GM21786 (cell line): ENCODE measurements around the gene DPH6.

Source experiments
- ATAC-seq: cut with Tn5 transposase; IDR thresholded peaks from one replicate; pipeline ENCODE4 v1.9.1; 2021; ENCODE audit not compliant: unreplicated experiment

Gene DPH6

DNA sequence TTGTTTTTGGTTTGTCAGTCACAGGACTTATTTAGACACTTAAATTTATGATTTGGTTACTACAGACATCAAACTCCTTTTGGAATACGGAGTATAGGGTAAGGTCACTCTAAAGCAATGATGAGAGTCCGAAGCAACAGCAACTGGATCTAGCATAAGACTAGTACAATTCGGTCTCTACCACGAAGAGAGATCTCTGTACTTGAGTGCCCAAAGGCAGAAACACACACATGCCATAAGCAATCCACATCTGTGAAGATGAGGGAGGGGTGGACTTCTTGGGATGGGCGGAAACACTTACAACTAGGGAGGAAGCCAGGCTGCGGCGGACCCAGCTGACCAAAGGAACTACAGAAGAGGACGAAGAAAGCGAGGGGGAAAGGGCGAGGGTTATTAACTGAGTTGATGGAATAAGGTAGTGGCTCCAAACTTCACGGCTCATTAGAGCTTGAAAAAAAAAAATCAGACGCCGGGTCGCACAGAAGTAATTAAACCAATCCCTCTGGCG lies 595 bp downstream of the DPH6 start:
- ATAC-seq = peak; percentile 9

DNA sequence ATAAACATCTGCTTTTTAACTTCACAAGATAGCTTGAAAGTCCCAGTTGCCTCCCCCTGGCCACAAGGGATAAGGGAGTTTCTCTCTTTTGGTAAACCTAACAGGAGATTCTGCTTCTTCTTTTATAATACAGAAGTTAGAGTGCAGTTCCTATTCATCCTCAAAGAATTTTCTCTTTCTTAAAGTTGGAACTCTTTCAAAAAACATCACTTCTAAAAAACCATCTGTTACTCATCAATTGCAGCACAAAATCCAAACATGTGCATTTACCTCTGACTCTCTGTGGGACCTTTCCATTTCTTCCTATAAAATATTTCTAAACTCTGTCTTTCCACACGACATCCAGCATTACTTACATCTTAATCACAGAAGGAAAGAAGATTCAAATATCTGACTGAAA lies 5.1 kb downstream of the DPH6 start:
- no peak for ATAC-seq

DNA sequence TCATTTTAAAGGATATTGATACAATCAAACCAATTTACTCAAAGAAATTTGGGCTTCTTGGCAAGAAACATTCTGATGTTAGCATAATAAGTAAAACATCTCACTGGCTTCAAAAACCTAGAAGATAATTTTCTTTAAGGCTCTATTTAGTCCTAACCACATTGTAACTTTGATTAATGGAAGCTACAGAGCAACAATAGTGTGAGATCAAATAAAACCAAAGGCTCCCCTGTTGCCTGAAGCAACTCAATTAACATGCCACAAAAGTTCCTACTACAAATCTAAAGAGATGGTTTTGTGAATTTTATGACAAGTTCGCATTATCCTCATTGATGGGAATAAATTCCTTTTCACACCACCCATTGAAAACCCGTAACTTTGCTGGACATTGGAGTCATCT lies 5.9 kb downstream of the DPH6 start:
- no peak for ATAC-seq

DNA sequence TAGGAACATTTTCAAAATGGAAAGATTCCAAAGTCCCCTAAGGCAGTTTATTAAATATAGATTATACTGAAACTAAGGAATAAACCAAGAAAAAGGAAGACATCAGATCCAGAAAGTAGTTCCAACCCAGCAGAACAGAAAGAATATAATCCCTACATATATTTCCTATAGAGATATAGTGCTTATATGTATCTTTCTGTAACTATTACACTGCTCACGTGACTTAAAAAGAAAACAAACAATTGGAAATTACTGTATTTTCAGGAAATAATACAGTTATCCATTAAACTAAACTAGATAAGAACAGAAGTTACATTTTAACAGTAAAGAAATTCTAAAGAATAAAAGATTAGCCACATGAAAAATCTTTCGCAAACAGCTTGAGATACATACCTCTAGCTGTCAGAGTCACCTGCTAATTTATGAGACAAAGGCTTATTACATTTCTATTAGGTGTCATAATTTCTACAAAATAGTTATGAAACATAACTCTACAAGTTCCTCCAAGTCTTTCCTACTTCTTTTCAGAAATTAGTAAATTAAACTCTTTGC lies 10.5 kb downstream of the DPH6 start:
- no peak for ATAC-seq

DNA sequence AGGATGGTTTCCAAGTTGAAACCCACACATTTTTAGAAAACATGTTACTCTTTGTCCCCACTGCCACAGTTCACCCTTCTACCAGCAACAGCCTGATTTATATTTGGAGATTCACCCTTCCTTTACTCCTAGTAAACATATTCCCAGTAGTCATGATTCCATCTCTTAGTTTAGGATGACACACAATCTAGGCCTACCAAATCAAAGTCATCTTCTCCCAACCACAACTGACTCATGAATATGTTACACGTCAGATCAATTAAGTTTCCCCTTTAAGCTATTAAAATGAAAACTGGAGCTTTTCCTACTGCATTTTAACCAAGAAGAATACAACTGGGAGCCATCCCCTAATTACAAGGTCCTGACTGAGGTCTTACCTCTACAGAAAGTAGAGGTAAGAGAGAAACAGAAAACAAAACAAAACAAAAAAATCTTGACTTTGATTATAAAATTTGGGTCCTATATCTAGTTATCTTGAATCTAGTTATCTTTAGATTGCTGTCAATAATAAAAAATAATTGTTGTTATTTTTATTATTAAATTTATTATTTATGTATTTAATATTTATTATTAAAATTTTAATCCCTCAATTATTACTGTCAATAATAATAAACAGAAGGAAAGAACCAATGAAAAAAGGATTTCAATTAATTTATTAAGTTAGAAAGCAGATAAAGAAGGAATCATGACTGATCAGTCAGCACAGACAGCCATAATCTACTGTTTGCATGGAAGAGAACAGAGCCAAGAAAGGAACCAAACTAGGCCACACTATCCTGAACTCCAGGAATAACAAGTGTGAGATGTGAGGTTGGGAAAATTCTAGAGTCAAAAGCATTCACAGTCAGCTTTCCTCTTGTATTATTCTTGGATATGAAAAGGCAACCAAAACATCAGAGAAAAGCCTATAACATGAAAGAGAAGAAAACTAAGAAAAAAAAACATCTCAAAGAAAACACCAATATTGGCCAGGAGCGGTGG lies 12.5 kb downstream of the DPH6 start:
- no peak for ATAC-seq

DNA sequence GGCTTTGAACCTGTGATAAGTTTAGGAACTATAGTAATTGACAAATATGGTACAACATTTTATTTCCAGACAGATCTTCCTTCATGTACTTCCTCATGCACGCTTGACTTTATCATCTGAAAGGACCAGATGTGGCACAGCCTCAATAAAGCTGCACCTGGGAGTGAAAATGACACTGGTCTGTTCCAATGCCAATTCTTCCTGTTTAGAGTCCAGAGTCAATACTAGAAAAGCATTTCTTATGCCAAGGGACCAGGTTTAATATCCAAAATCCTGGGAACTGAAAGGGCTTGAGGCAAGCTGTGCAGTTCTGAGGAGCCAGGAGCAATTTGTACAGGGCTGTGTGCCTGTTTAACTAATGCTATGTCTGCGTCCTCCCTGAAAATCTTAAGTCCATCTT lies 15.3 kb downstream of the DPH6 start:
- no peak for ATAC-seq

DNA sequence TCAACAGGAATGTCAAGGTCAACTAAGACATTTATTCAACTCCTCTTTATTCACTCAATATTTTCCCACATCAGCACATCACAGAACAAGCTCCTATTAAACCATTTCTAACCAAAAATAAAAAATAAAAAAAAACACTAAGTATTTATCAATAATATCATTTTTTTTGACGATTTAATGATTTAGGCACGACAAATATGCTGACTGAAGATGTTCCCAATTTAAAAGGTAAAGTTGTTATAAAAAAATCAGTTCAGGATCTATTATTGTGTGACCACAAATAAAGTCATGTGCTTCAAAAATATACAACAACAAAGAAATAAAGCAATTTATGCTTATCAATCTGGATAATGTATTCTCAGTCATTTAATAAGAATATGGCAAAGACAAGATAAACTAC lies 16.2 kb downstream of the DPH6 start:
- no peak for ATAC-seq

DNA sequence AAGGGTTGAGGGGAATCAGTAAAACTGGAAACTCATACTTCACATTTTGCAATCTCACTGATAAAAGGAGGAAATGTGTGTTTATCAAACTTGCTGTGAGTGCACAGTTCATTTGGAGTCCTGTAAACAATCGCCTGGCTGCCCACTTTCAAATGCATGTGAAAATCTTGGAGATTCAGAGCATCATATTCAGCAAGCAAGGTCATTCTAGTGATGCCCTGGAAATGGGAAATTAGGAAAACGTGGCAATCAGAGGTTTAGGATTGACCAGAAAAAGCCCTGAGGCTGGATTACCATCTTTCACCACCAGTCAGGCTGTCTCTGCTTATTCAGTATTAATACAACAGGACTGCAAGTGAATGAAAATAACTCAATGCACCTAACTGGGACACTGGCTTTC lies 23.9 kb downstream of the DPH6 start:
- ATAC-seq = no peak

DNA sequence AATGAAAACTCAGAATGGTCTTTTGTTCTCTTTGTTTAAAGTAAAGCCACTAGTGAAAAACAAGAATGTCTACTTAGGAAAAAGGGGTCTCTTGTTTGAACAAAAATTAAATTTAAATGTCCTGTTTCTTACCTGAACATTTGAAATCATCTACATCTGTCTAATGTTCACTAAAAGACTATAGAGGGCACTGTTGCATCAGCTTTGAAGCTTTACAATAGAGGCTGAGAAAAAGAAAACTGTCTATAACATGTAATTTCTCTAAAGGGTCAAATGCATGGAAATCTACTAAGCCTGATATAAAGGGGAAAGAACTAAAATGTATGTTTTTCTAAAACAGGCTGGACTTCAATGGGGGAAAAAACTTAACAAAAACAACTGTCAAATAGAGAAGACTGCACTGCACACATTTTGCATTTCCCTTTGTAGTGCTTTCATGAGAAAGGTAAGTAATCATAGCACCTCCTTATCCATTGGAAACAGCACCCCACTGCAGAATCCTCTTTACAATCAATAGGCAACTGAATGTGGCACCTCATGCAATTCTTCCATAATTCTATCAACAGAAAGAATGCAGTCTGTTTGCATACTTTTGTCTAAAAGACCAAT lies 26.3 kb downstream of the DPH6 start:
- peak; percentile 76 for ATAC-seq

DNA sequence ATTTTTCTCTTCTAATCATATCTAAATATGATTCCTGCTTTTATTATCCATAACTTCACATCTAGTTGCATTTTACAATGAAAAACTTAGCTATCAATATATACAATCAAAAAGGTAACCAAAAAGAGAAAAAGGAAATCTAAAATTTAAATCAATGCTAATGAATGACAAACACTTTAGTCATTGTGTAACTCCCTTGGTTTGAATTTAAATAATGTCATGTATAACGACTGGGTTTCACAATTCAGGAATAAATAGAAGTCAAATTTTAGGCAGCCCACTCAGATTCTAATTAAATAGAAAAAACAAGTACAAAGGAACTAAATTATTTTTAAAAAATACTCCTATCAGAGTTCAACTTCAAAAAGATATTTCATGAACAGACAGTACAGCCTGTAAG lies 26.9 kb downstream of the DPH6 start:
- no peak for ATAC-seq

DNA sequence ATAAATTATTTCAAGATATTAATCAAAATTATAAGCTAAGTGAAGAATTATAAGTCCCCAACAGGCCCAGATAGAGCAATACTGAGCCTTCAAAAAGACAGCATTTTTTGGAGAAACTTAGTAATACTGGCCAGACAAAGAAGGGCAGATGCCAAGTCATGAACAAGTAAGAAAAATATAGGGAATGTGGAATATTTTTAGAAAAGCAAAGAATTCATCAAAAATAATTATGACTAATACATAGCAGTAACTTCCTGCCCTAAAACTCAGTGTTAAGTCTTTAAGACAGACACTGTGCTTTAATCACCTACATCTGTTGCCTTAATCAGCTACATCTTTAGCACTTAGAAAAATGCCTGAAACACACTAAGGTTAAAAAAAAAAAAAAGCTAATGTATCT lies 31.2 kb downstream of the DPH6 start:
- no peak for ATAC-seq

DNA sequence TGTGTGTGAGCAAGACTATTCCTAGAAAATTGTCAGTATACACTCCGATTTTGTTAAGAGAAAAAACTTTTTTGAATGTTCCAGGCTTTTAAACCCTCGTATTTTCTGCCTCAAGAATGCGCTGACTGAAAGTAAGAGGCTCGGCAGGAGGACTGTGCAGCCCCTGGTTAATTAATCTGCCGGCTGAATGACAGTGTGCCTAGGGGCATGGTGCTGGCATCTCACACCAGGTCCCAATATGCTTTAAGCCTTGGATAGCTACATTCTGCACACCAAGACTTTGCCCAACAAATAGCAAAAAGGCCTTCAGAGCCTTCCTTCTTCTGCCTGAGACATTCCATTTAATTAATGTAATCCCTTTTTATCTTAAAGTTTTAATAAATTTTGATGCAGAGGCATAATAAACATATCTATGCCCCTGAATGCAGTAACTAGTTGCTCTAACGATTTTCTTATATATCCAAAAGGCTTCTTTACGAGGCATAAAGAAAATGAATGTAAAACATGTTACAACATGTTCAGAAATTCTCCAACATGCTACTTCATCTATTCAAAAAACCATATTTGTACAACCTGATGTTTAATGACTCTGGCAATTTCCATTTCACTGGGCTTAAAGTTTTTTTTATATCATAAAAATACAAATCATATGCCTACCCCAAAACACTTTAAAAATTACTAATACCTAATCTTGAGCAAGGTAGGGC lies 37.9 kb downstream of the DPH6 start:
- ATAC-seq = no peak

DNA sequence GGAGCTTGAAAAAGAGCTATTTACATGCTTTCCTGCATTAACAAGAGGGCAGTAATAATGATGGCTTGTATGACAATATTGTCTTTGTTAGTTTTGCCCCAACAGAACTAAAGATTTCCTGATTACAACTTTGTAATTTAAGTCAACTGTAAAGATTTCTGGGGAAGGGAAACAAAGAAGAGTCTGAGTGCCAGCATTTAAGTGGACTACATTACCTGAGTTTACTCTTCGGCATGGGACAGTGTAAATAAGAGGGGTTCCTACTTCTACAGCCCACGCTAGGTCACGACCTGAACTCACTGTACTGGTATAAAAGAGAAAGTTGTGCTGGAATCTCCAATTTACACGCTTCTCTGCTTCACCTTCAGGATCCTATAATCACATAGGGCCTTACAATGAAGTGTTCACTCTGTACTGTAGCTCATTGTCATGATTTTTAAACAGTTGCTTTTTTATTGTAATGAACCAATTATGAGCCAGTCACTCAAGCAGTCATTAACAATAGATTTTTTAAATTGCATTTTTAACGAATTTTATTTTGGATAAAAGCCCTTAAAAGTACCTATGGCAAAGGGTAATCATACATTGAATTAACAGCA lies 39.6 kb downstream of the DPH6 start:
- no peak for ATAC-seq

DNA sequence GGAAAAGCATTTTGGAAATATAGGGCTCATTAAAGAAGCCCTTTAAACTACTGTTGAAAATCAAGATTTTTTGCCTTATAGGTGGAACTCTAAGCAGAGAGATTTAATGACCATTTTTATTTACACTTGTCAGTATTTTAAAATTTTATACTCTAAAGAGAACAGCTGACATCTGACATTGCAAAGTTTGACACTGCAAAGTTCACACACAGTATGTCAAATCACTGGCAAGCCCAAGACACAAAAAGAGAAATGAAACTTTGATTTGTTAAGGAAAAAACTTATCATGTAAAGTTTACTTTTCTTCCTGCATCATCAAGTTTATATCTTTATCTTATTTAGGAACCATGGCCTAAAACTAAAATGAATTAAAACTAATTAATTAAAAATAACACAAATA lies 40.2 kb downstream of the DPH6 start:
- ATAC-seq = no peak

DNA sequence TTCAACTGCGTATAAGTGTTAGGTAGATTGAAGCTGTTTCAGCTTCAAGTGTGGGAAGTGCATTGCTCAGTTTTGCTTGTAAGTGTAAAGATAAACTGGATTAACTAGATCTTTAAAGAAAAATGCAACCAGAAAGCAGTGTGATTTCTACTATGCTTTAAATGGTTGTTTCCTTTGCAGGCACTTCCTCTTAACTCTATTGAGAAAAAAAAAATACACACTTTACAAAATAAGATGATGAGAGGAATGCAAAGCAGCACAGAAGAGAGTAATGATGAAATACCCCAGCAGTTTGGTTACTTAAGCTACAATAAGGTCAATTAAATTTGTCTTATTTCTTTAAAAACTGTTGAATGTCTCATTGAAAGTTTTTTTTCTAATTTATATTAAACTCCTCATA lies 40.8 kb downstream of the DPH6 start:
- ATAC-seq = no peak

DNA sequence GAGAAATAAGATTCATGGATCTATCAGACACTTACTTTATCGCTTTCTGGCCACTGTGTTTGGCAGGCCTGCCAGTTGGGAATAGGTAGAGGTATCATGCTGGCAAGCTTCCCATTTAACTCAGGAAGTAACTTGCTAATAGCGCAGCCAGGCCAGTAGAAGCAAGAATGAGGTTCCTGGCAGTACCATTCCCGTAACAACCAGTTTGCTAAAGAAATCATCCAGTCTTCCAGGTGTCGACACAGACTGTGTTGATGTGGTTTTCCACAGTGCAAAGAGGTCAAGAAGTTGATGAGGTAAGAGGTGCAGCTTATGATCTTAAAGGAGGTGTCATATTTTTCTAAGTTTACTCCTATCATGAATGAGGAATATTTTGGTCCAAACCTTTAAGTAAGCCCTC lies 46.2 kb downstream of the DPH6 start:
- ATAC-seq = no peak

DNA sequence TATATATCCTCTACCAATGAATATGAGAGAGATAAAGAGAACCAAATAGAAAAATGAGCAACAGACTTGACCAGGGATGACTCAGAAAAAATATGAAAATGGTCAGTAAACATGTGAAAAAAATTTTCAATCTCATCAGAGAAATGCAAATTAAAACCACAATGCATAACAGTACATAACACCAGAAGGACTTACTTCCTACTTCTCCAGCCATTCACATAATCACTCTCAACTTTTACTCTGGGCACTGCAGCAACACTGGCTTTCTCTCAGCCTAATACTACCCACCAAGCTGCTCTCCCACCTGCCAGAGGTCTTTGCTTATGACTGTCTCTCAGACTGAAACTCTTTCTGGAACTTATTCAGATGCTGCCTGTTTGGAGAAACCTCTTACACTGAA lies 49.4 kb downstream of the DPH6 start:
- ATAC-seq = peak; percentile 99

DNA sequence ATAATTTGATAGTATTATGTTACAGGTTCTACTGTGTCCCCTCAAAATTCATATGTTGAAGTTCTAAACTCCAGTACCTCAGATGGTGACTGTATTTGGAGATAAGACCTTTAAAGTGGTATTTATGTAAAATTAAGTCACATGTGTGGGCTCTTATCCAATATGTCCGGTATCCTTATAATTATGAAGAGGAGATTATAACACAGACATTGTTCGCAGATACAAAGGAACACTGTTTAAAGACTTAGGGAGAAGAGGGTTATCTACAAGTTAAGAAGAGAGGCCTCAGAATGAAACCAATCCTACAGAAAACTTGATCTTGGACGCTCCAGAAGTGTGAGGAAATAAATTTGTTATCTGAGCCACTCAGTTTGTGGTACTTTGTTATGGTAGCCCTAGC lies 50.9 kb downstream of the DPH6 start:
- no peak for ATAC-seq

DNA sequence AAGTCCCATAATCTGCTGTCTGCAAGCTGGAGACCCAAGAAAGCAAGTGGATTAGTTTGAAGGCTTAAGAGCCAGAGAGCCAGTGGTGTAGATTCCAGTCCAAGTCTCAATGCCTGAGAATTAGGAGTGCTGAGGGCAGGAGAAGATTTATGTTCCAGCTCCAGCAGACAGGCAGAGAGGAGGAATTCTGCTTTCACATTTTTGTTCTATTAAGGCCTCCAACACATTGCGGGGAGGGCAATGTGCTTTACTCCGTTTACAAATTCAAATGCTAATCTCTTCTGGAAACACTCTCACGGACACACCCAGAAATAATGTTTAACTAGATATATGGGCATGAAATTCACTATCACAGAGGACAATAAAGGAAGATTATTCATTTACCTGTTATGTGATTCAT lies 54.0 kb downstream of the DPH6 start:
- ATAC-seq = no peak

DNA sequence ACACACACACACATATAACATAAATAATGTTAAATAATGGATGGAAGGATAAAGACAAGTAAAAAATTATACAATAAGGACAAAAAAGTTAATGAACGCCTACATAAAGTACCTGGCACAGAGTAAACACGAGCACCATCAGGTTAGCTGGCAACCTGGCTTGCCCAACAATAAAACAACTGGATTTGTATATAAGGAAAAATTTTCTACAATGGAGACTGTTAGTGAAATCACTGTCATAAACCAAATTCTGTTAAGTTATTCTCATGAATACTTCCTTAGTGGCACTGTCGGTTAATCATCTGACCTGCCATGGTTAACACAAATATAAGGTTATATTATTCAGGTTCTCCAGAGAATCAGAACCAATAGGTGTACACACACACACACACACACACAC lies 54.8 kb downstream of the DPH6 start:
- no peak for ATAC-seq

DNA sequence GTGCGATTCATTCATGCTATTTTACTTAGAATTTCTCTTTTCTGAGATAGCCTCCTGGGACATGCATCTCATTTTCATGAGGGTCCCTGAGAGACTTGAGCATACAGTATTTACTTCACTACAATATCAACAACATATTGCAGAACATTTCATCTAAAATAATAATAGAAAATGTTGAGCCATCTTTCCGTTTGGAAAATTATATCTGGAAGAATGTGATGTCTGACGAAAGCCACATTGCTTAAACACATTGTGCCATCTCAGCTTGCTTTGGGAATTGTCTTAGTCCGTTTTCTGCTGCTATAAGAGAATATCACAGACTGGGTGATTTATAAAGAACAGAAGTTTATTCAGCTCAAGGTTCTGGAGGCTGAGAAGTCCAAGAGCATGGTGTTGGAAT lies 55.5 kb downstream of the DPH6 start:
- no peak for ATAC-seq
